Panc1 (cell line): ENCODE results near the gene RBPMS2. TPM values are rescaled to one million over a fixed set of nuclear protein-coding genes. Genes with fewer than 3 reads are reported as not detected.

ENCODE experiments used
- ATAC-seq: fragments of 200-7000 bp; cut with Tn5 transposase; 2 replicates; pipeline ENCODE4 v1.9.1; 2020; ENCODE audit warnings: mild to moderate bottlenecking, moderate library complexity
- BruUV-seq: library from RNA; stranded (reverse); fragments of 400-500 nt; replicated peaks from 2 replicates; lab custom pipeline; 2021; lab: Mats Ljungman, UMichigan
- CTCF ChIA-PET: fragments of 300-600 bp; sonication (Branson Sonifier 250); formaldehyde crosslinking; loops from one replicate; lab custom pipeline; 2022; ENCODE audit warnings: antibody characterized with exemption; lab: Charles Lee
- POLR2A ChIA-PET: fragments of 300-600 bp; sonication (Branson Sonifier 250); formaldehyde crosslinking; loops from one replicate; lab custom pipeline; 2022; ENCODE audit warnings: antibody characterized with exemption; lab: Charles Lee
- DNase-seq: peaks from one replicate; pipeline ENCODE4 v3.0.0-alpha.2; 2010; ENCODE audit warnings: low read depth, low spot score
- H3K27ac ChIP-seq: 2 replicates; pipeline ENCODE4 v1.5.1; 2011; ENCODE audit warnings: mild to moderate bottlenecking, low read length, inconsistent platforms
- H3K27me3 ChIP-seq: fragments of 200-500 bp; sonication (Bioruptor generic); 2 replicates; pipeline ENCODE4 v1.6.0; 2014; ENCODE audit warnings: low read length, inconsistent platforms; ENCODE audit not compliant: control insufficient read depth, insufficient read depth
- H3K36me3 ChIP-seq: fragments of 200-500 bp; sonication (Bioruptor generic); 2 replicates; pipeline ENCODE4 v1.5.1; 2014; ENCODE audit warnings: inconsistent platforms, mild to moderate bottlenecking, low read length, moderate library complexity; ENCODE audit not compliant: control insufficient read depth, insufficient read depth
- H3K4me1 ChIP-seq: 2 replicates; pipeline ENCODE4 v1.5.1; 2011; ENCODE audit warnings: inconsistent platforms, mild to moderate bottlenecking, low read length, moderate library complexity; ENCODE audit not compliant: control insufficient read depth, insufficient read depth
- H3K4me3 ChIP-seq, 2 experiments: 2 replicates each; pipeline ENCODE4 v1.5.1; 2011 to 2012; ENCODE audit warnings: low read depth in 2 of 2, low read length in 2 of 2, mild to moderate bottlenecking in 2 of 2, inconsistent platforms in 1 of 2, moderate library complexity in 1 of 2
- H3K9me3 ChIP-seq: fragments of 200-500 bp; sonication (Bioruptor generic); 2 replicates; pipeline ENCODE4 v1.5.1; 2014; ENCODE audit warnings: low read depth, mild to moderate bottlenecking, inconsistent platforms, low read length, moderate library complexity; ENCODE audit not compliant: control insufficient read depth, insufficient read depth
- CTCF ChIP-seq: fragments of 450-650 bp; IDR thresholded peaks from 2 replicates; pipeline ENCODE4 v1.5.1; 2017; ENCODE audit warnings: mild to moderate bottlenecking
- POLR2AphosphoS5 ChIP-seq: IDR thresholded peaks from 2 replicates; pipeline ENCODE4 v1.6.1; 2012; ENCODE audit warnings: mild to moderate bottlenecking, low read depth, low read length, moderate library complexity
- REST ChIP-seq, 2 experiments: IDR thresholded peaks; 2 replicates each; pipeline ENCODE4 v1.6.1; 2011 to 2012; ENCODE audit warnings: low read depth in 2 of 2, control low read depth in 1 of 2, low read length in 1 of 2, mild to moderate bottlenecking in 1 of 2, moderate library complexity in 1 of 2; ENCODE audit not compliant: insufficient read depth in 1 of 2
- SIN3A ChIP-seq: IDR thresholded peaks from 2 replicates; pipeline ENCODE4 v1.6.1; 2012; ENCODE audit warnings: low read depth, mild to moderate bottlenecking, low read length, moderate library complexity, borderline replicate concordance; ENCODE audit not compliant: insufficient read depth
- TCF7L2 ChIP-seq: IDR thresholded peaks from 2 replicates; pipeline ENCODE4 v1.6.1; 2011; ENCODE audit warnings: mild to moderate bottlenecking, low read depth, low read length, inconsistent platforms
- in situ Hi-C: cut with HindIII; loops from 2 replicates; pipeline ENCODE4 v1.10.0; 2016; ENCODE audit warnings: low sequenced_read_pairs, low pct_unique_long_range_greater_than_20kb
- intact Hi-C: fragments of 100-400 bp; cut with micrococcal nuclease; formaldehyde crosslinking; loops from one replicate; pipeline ENCODE4 v1.10.0; 2022; ENCODE audit not compliant: unreplicated experiment
- total RNA-seq: library from RNA; stranded (reverse); gene quantifications from one replicate; pipeline ENCODE4 v1.2.1, GENCODE V29; 2021; ENCODE audit not compliant: unreplicated experiment

Gene RBPMS2
- total RNA-seq, 1 experiment from 2014 or later, result 33.7 TPM

GRCh38 chr15:64749999-64750657, 25.3 kb downstream of the RBPMS2 start:
- intact Hi-C loops (loop anchor here (5.0 kb wide), 1 partner anchor 52 kb away; no protein-coding TSS in a partner anchor), in situ Hi-C loops (no loop called here)
- TF ChIP-seq CTCF, result no peak
- no peak for TF ChIP-seq POLR2AphosphoS5
- TF ChIP-seq REST (IDR thresholded peaks at IDR 0.05; ENCODE audit: insufficient read depth in 1 of 2, low read depth in 2 of 2, low read length in 1 of 2), result no peak
- no peak for TF ChIP-seq TCF7L2
- no peak for TF ChIP-seq SIN3A
- Histone ChIP-seq H3K27me3 (no peaks in the 10 kb centered on the region), H3K27ac (no peak overlapping the region), H3K36me3 (no peaks in the 10 kb centered on the region), H3K9me3 (no peaks in the 10 kb centered on the region), H3K4me3 (no peak overlapping the region), H3K4me1 (no peaks in the 10 kb centered on the region)
- no peak for DNase-seq
- ATAC-seq, result peak; percentile 83
- BruUV-seq, result no TSS peak
- POLR2A ChIA-PET, result interaction anchor here (0.6 kb wide), 2 partner anchors 22 to 91 kb away, joined by 4 read pairs; partner anchors contain the start of gene PLEKHO2
- CTCF ChIA-PET, result interaction anchor here (0.6 to 1.5 kb wide), 3 partner anchors 59 to 226 kb away, joined by 3 to 4 read pairs (median 3); no protein-coding TSS in a partner anchor

- no peaks in the 10 kb centered on the region for H3K36me3 ChIP-seq
- in situ Hi-C loops, result no loop called here
- intact Hi-C loops, result loop anchor here (5.0 kb wide), 1 partner anchor 53 kb away; no protein-coding TSS in a partner anchor
- H3K27me3 ChIP-seq, result no peaks in the 10 kb centered on the region
- POLR2A ChIA-PET, result no interaction called here
- no peak for ATAC-seq
- no peak for TF ChIP-seq CTCF
- TF ChIP-seq TCF7L2, result no peak
- TF ChIP-seq POLR2AphosphoS5, result no peak
- TF ChIP-seq REST (IDR thresholded peaks at IDR 0.05; ENCODE audit: insufficient read depth in 1 of 2, low read depth in 2 of 2, low read length in 1 of 2), result no peak
- TF ChIP-seq SIN3A, result no peak
- H3K27ac ChIP-seq, result no peak overlapping the region
- no peak overlapping the region for H3K4me3 ChIP-seq
- CTCF ChIA-PET, result interaction anchor here (0.6 to 1.5 kb wide), 2 partner anchors 61 to 65 kb away, joined by 4 to 6 read pairs; no protein-coding TSS in a partner anchor
- DNase-seq, result no peak
- BruUV-seq, result no TSS peak
- H3K4me1 ChIP-seq, result no peaks in the 10 kb centered on the region
- H3K9me3 ChIP-seq, result no peaks in the 10 kb centered on the region
Measured at GRCh38 chr15:64749167-64749566, 26.2 kb downstream of the RBPMS2 start.
